Mucosa of descending colon (tissue), 3 donors: ENCODE data around the gene LRCOL1. TPM values are rescaled to one million over a fixed set of nuclear protein-coding genes. Genes with fewer than 3 reads are reported as not detected.
A peak's percentile ranks its signal among the peaks of the same experiment; 100 is the strongest.

Experiments
- ATAC-seq: fragments of 200-7000 bp; cut with Tn5 transposase; one replicate; pipeline ENCODE4 v1.9.1; 2020; ENCODE audit warnings: mild to moderate bottlenecking, moderate library complexity
- DNase-seq, 3 donors: peaks; one replicate each; pipeline ENCODE4 v3.0.0-alpha.2; 2020
- H3K36me3 ChIP-seq: fragments of 200-600 bp; one replicate; pipeline ENCODE4 v1.8.0; 2021; ENCODE audit warnings: low read depth, mild to moderate bottlenecking
- H3K4me1 ChIP-seq: fragments of 200-600 bp; one replicate; pipeline ENCODE4 v1.8.0; 2021; ENCODE audit warnings: low read depth, mild to moderate bottlenecking
- H3K4me3 ChIP-seq: fragments of 200-600 bp; one replicate; pipeline ENCODE4 v1.8.0; 2021; ENCODE audit warnings: mild to moderate bottlenecking
- H3K9me3 ChIP-seq: fragments of 200-600 bp; one replicate; pipeline ENCODE4 v1.8.0; 2021; ENCODE audit warnings: mild to moderate bottlenecking
- CTCF ChIP-seq: fragments of 200-600 bp; IDR thresholded peaks from one replicate; pipeline ENCODE4 v1.8.0; 2022; ENCODE audit warnings: antibody characterized with exemption, mild to moderate bottlenecking
- intact Hi-C, 2 donors: fragments of 100-400 bp; cut with DNase I in 1 of 2; cut with micrococcal nuclease in 1 of 2; formaldehyde crosslinking; loops; one replicate each; pipeline versions ENCODE4 v1.11.0 to v1.11.1; 2022; cut with DNase I, micrococcal nuclease
- total RNA-seq, 3 donors: library from RNA; stranded (reverse); fragmentation: NEBNext Ultra II Directional in 2 of 3; extraction: Animal tissue kit (Norgen Biotek cat#: 25700) in 2 of 3; gene quantifications; one replicate each; pipeline versions ENCODE4 v1.2.1 to v1.2.4, GENCODE V29; 2021 to 2023
- donor health status: DM: no; HTN: no; CAD: no; lungs with moderate emphysema.
- donor health status: DM: no; HTN: no; CAD: no.
- donor health status: DM: no; HTN: yes; CAD: no.

LRCOL1 gene
- total RNA-seq, 3 donors from 2014 or later: not detected

GRCh38 chr12:132625731-132626430 is 15.5 kb upstream of the LRCOL1 start:
- Histone ChIP-seq H3K4me1 (no peaks in the 10 kb centered on the region), H3K9me3 (no peaks in the 10 kb centered on the region), H3K4me3 (no peak overlapping the region), H3K36me3 (peaks cover 3% of the 10 kb centered on the region)
- DNase-seq (no peak), ATAC-seq (no peak)
- no peak for TF ChIP-seq CTCF
- intact Hi-C loops: no loop called here

- intact Hi-C loops: no loop called here
- Histone ChIP-seq H3K4me3 (no peak overlapping the region), H3K9me3 (no peaks in the 10 kb centered on the region)
Measured at GRCh38 chr12:132624910-132625630, 14.7 kb upstream of the LRCOL1 start.

GRCh38 chr12:132624186-132624855 is 13.9 kb upstream of the LRCOL1 start:
- DNase-seq: no peak
- no peak for ATAC-seq
- no peak for TF ChIP-seq CTCF
- Histone ChIP-seq H3K4me1 (no peaks in the 10 kb centered on the region), H3K9me3 (no peaks in the 10 kb centered on the region), H3K36me3 (peaks cover 3% of the 10 kb centered on the region), H3K4me3 (no peak overlapping the region)
- intact Hi-C loops: no loop called here

More at GRCh38 chr12:132624910-132625630, 14.7 kb upstream of the LRCOL1 start:
- TF ChIP-seq CTCF: no peak
- DNase-seq: no peak
- ATAC-seq: no peak
- peaks cover 3% of the 10 kb centered on the region for H3K36me3 ChIP-seq
- H3K4me1 ChIP-seq: no peaks in the 10 kb centered on the region

GRCh38 chr12:132623072-132623869 is 12.9 kb upstream of the LRCOL1 start:
- H3K4me1 ChIP-seq: peaks cover 2% of the 10 kb centered on the region
- intact Hi-C loops: no loop called here
- H3K4me3 ChIP-seq: no peak overlapping the region
- no peak for TF ChIP-seq CTCF
- H3K9me3 ChIP-seq: no peaks in the 10 kb centered on the region
- no peak for DNase-seq
- no peak for ATAC-seq
- H3K36me3 ChIP-seq: no peaks in the 10 kb centered on the region

- DNase-seq (peak in 1 of 3 donors; percentile 54), ATAC-seq (peak; percentile 56)
- Histone ChIP-seq H3K36me3 (no peaks in the 10 kb centered on the region), H3K4me3 (no peak overlapping the region), H3K9me3 (no peaks in the 10 kb centered on the region), H3K4me1 (peaks cover 4% of the 10 kb centered on the region)
- no peak for TF ChIP-seq CTCF
- intact Hi-C loops: no loop called here
Measured at GRCh38 chr12:132622437-132623071, 12.2 kb upstream of the LRCOL1 start.
